Measurements from ENCODE around the gene SRPK2. TPM values are rescaled to one million over a fixed set of nuclear protein-coding genes. Genes with fewer than 3 reads are reported as not detected.

SRPK2 gene
- total and polyA plus RNA-seq, 2 of the 8 experiments (the other 6 are each of a cell fraction or from before 2014, with no cell fraction given), result 10.0 to 47.1 TPM

- H3K9me3 ChIP-seq (ENCODE audit: insufficient read depth in 2 of 2, low read depth in 1 of 2, low read length in 1 of 2), result no peaks in the 10 kb centered on the region
- DNase-seq (ENCODE audit: low read depth in 1 of 2, low spot score in 2 of 2), result no peak
- no peak overlapping the region for H3K4me2 ChIP-seq (ENCODE audit: insufficient read depth in 1 of 2, low read depth in 2 of 2, low read length in 2 of 2)
- no peak overlapping the region for H2AK5ac ChIP-seq (ENCODE audit: low read depth, low read length)
- FAIRE-seq, result no peak
- WGBS, 2 experiments (ENCODE audit: extremely low coverage in 1 of 2, insufficient coverage in 1 of 2, insufficient read length in 1 of 2, insufficient replicate concordance in 2 of 2, low coverage in 1 of 2, low lambda C conversion rate in 2 of 2, missing lambda C conversion rate in 1 of 2), result 78% methylated on average over 9 of the region's 9 CpGs; no CpG with 5 or more reads in 1 of the 2 experiments
- H3K18ac ChIP-seq (ENCODE audit: extremely low read depth, low read length), result no peak overlapping the region
- H3K56ac ChIP-seq (replicated peaks; ENCODE audit: insufficient read length, low read depth, low read length), result no peak overlapping the region
- ChIA-PET CTCF (ENCODE audit: partially characterized antibody) (interaction anchor here (1.1 to 1.2 kb wide), 2 partner anchors 13 to 283 kb away, joined by 3 read pairs; no protein-coding TSS in a partner anchor), POLR2A (ENCODE audit: partially characterized antibody) (interaction anchor here (1.3 kb wide), 1 partner anchor 10 kb away, joined by 5 read pairs; no protein-coding TSS in a partner anchor)
- H3K36me3 ChIP-seq (ENCODE audit: control insufficient read depth in 2 of 4, insufficient read depth in 4 of 4, low read length in 3 of 4), result peaks cover 0 to 19% (median 6%) of the 10 kb centered on the region in 4 experiments; a peak in 5 of 8 replicates
- no peak overlapping the region for H2BK20ac ChIP-seq (ENCODE audit: low read length)
- H3K14ac ChIP-seq (ENCODE audit: insufficient read length), result no peak overlapping the region
- H2BK5ac ChIP-seq (ENCODE audit: low read depth, low read length), result no peak overlapping the region
- no peak overlapping the region for H4K8ac ChIP-seq (ENCODE audit: extremely low read depth, insufficient read depth, low read length)
- H3K27me3 ChIP-seq (replicated peaks in 1 of 4; ENCODE audit: control insufficient read depth in 3 of 4, extremely low read depth in 1 of 4, insufficient read depth in 3 of 4, low read length in 3 of 4), result no peaks in the 10 kb centered on the region
- no peak overlapping the region for H4K91ac ChIP-seq (replicated peaks; ENCODE audit: insufficient read length, low read length)
- H3K79me1 ChIP-seq (ENCODE audit: low read depth, low read length), result no peaks in the 10 kb centered on the region; the same call in 1 of the 2 replicates
- TF ChIP-seq KDM1A (IDR thresholded peaks at IDR 0.05; ENCODE audit: borderline replicate concordance, low read length) (no peak), SP1 (IDR thresholded peaks at IDR 0.05; ENCODE audit: low read depth, low read length) (no peak), NRF1 (IDR thresholded peaks at IDR 0.05; ENCODE audit: low read depth, low read length) (no peak)
- H3K4ac ChIP-seq (replicated peaks; ENCODE audit: insufficient read length, low read depth, low read length), result no peak overlapping the region
- H3K4me1 ChIP-seq (replicated peaks in 1 of 4; ENCODE audit: control insufficient read depth in 3 of 4, insufficient read depth in 4 of 4, low read length in 3 of 4), result peaks cover 0 to 6% (median 1%) of the 10 kb centered on the region in 4 experiments; a peak in 3 of 7 replicates
- no peak overlapping the region for H2BK15ac ChIP-seq (ENCODE audit: low read length)
- no peak overlapping the region for H3K23ac ChIP-seq (ENCODE audit: insufficient read length)
- H3K23me2 ChIP-seq (ENCODE audit: low read depth, low read length), result no peaks in the 10 kb centered on the region
- no peak overlapping the region for H3K4me3 ChIP-seq (ENCODE audit: extremely low read depth in 1 of 4, insufficient read depth in 2 of 4, low read depth in 3 of 4, low read length in 4 of 4)
- H3K9ac ChIP-seq (replicated peaks in 1 of 4; ENCODE audit: extremely low read depth in 1 of 4, low read depth in 3 of 4, low read length in 3 of 4), result no peak overlapping the region
- H4K5ac ChIP-seq (ENCODE audit: insufficient read length, low read depth, low read length), result no peak overlapping the region
- H2BK12ac ChIP-seq (ENCODE audit: low read depth, low read length), result no peak overlapping the region
- H3K27ac ChIP-seq (ENCODE audit: low read depth, low read length), result no peak overlapping the region
- no peak overlapping the region for H2BK120ac ChIP-seq (replicated peaks; ENCODE audit: low read depth, low read length)
- no peak overlapping the region for H2AFZ ChIP-seq (ENCODE audit: low read length)
- no peaks in the 10 kb centered on the region for H3K79me2 ChIP-seq (ENCODE audit: control insufficient read depth in 1 of 2, insufficient read depth in 2 of 2, low read length in 2 of 2)
- H4K20me1 ChIP-seq (replicated peaks in 1 of 2; ENCODE audit: control insufficient read depth in 1 of 2, insufficient read depth in 2 of 2, low read length in 2 of 2), result no peaks in the 10 kb centered on the region
Observed at GRCh38 chr7:105118612-105119600, 269.8 kb downstream of the SRPK2 start.
